ENCODE data around the gene LSS. TPM values are rescaled to one million over a fixed set of nuclear protein-coding genes. Genes with fewer than 3 reads are reported as not detected.

Gene LSS
- total and polyA plus RNA-seq, 2 of the 8 experiments (the other 6 are each of a cell fraction or from before 2014, with no cell fraction given): 96.1 to 123 TPM

- TF ChIP-seq RNF2 (IDR thresholded peaks at IDR 0.05; ENCODE audit: borderline replicate concordance, low read depth, low read length, missing control alignments, poor library complexity, severe bottlenecking) (no peak), RXRA (IDR thresholded peaks at IDR 0.05; ENCODE audit: insufficient read depth, low read depth, low read length) (no peak), MAX (IDR thresholded peaks at IDR 0.05) (no peak), NRF1 (IDR thresholded peaks at IDR 0.05; ENCODE audit: low read depth, low read length) (no peak), HDAC6 (IDR thresholded peaks at IDR 0.05; ENCODE audit: low read depth, low read length) (no peak), FOSL1 (IDR thresholded peaks at IDR 0.05; ENCODE audit: insufficient read depth, low read depth, low read length) (no peak), RFX5 (IDR thresholded peaks at IDR 0.05; ENCODE audit: borderline replicate concordance, low read depth, low read length) (no peak), CBX5 (IDR thresholded peaks at IDR 0.05; ENCODE audit: low read depth, low read length) (no peak), EZH2 (IDR thresholded peaks at IDR 0.05; ENCODE audit: low read depth, low read length, severe bottlenecking) (no peak)
These were observed 10.9 kb downstream of the LSS start (continued) for GRCh38 chr21:46217511-46218196.

Data from H1 (cell line).